ENCODE results near the gene KSR2.
"Not testable (repeated sequence)": the region's sequence is repeated elsewhere in the genome, so short reads cannot be mapped to it uniquely, and the experiment has no call there.

The KSR2 gene

GRCh38 chr12:117680312-117680711 is 288.5 kb downstream of the KSR2 start:
- no peak for DNase-seq

GRCh38 chr12:117679776-117680175 is 289.0 kb downstream of the KSR2 start:
- DNase-seq: no peak

GRCh38 chr12:117674763-117675162 is 294.0 kb downstream of the KSR2 start:
- DNase-seq: no peak

GRCh38 chr12:117674313-117674712 is 294.5 kb downstream of the KSR2 start:
- DNase-seq: no peak

GRCh38 chr12:117671734-117672133 is 297.1 kb downstream of the KSR2 start:
- DNase-seq: peak; percentile 11

GRCh38 chr12:117664169-117664568 is 304.6 kb downstream of the KSR2 start:
- DNase-seq: no peak

GRCh38 chr12:117662620-117663395 is 306.0 kb downstream of the KSR2 start:
- DNase-seq: no peak

- DNase-seq: no peak
Measured at GRCh38 chr12:117662220-117662619, 306.6 kb downstream of the KSR2 start.

GRCh38 chr12:117661471-117661870 is 307.3 kb downstream of the KSR2 start:
- DNase-seq: no peak

GRCh38 chr12:117660896-117661295 is 307.9 kb downstream of the KSR2 start:
- DNase-seq: no peak

GRCh38 chr12:117658226-117658625 is 310.6 kb downstream of the KSR2 start:
- DNase-seq: no peak

GRCh38 chr12:117649796-117650195 is 319.0 kb downstream of the KSR2 start:
- DNase-seq: no peak

- DNase-seq: no peak
Measured at GRCh38 chr12:117646520-117646919, 322.3 kb downstream of the KSR2 start.

GRCh38 chr12:117645473-117645872 is 323.3 kb downstream of the KSR2 start:
- DNase-seq: no peak

GRCh38 chr12:117643971-117644370 is 324.8 kb downstream of the KSR2 start:
- DNase-seq: no peak

GRCh38 chr12:117641885-117642284 is 326.9 kb downstream of the KSR2 start:
- DNase-seq: no peak

- DNase-seq: no peak
Measured at GRCh38 chr12:117640511-117640910, 328.3 kb downstream of the KSR2 start.

GRCh38 chr12:117629454-117629853 is 339.3 kb downstream of the KSR2 start:
- no peak for DNase-seq

- not testable (repeated sequence) for DNase-seq
Measured at GRCh38 chr12:117628711-117629110, 340.1 kb downstream of the KSR2 start.

GRCh38 chr12:117622741-117623140 is 346.0 kb downstream of the KSR2 start:
- DNase-seq: no peak

- no peak for DNase-seq
Measured at GRCh38 chr12:117622087-117622486, 346.7 kb downstream of the KSR2 start.

GRCh38 chr12:117607778-117608177 is 361.0 kb downstream of the KSR2 start:
- DNase-seq: no peak

- no peak for DNase-seq
Measured at GRCh38 chr12:117606945-117607344, 361.8 kb downstream of the KSR2 start.

- DNase-seq: no peak
Measured at GRCh38 chr12:117606024-117606423, 362.8 kb downstream of the KSR2 start.

Measured in activated CD4-positive, alpha-beta T cell treated with anti-CD3 and anti-CD28 coated beads, Interleukin-2, Interleukin-6, amounts not matched to agents 100 ng/mL and 50 ng/mL, durations not matched to agents 16 hours and 8 hours (primary cell).